Neural cell (in vitro differentiated cells): Measurements from ENCODE around the gene NLRC5.

Source experiments
- CTCF ChIP-seq: fragments of 450-650 bp; IDR thresholded peaks from 2 replicates; pipeline ENCODE4 v1.5.1; 2014; ENCODE audit warnings: antibody characterized with exemption, mild to moderate bottlenecking, moderate library complexity; ENCODE audit not compliant: poor library complexity, severe bottlenecking
- EP300 ChIP-seq: fragments of 450-650 bp; conservative IDR thresholded peaks from 2 replicates; pipeline ENCODE4 v1.6.1; 2014; ENCODE audit warnings: antibody characterized with exemption, mild to moderate bottlenecking, moderate library complexity; ENCODE audit not compliant: poor library complexity, severe bottlenecking
- EZH2 ChIP-seq: fragments of 200-600, 300-800 bp; shearing (Covaris generic), sonication (generic); IDR thresholded peaks from 2 replicates; pipeline ENCODE4 v1.6.1; 2014; ENCODE audit warnings: antibody characterized with exemption, low read length, borderline replicate concordance, mild to moderate bottlenecking; ENCODE audit not compliant: insufficient read depth, poor library complexity, severe bottlenecking
- MXI1 ChIP-seq: fragments of 450-650 bp; conservative IDR thresholded peaks from 2 replicates; pipeline ENCODE4 v1.6.1; 2014; ENCODE audit warnings: antibody characterized with exemption, mild to moderate bottlenecking; ENCODE audit not compliant: poor library complexity, severe bottlenecking
- POLR2AphosphoS5 ChIP-seq: IDR thresholded peaks from 2 replicates; pipeline ENCODE4 v1.6.1; 2012
- RAD21 ChIP-seq: fragments of 450-650 bp; conservative IDR thresholded peaks from 2 replicates; pipeline ENCODE4 v1.6.1; 2014; ENCODE audit warnings: antibody characterized with exemption, mild to moderate bottlenecking, moderate library complexity
- REST ChIP-seq: IDR thresholded peaks from 2 replicates; pipeline ENCODE4 v1.6.1; 2012; ENCODE audit warnings: borderline replicate concordance
- SMC3 ChIP-seq: fragments of 450-650 bp; conservative IDR thresholded peaks from 2 replicates; pipeline ENCODE4 v1.6.1; 2014; ENCODE audit warnings: antibody characterized with exemption, mild to moderate bottlenecking, moderate library complexity; ENCODE audit not compliant: poor library complexity
- TAF1 ChIP-seq: IDR thresholded peaks from 2 replicates; pipeline ENCODE4 v1.6.1; 2012; ENCODE audit warnings: low read depth

GRCh38 chr16:57043248-57043647, 53.9 kb downstream of the NLRC5 start:
- TF ChIP-seq CTCF (no peak), TAF1 (no peak), EP300 (no peak), POLR2AphosphoS5 (no peak), REST (no peak), EZH2 (no peak), MXI1 (no peak), SMC3 (no peak), RAD21 (no peak)
